Stimulated activated CD4-positive, alpha-beta T cell treated with anti-CD3 and anti-CD28 coated beads, Interleukin-12 subunit alpha, Interleukin-12 subunit beta, amount 100 ng/mL, for 24 hours (primary cell): ENCODE results near the gene L1TD1.
"Not testable (repeated sequence)": the region's sequence is repeated elsewhere in the genome, so short reads cannot be mapped to it uniquely, and the experiment has no call there.

ENCODE experiments used
- DNase-seq, 2 experiments: peaks; one replicate each; pipeline ENCODE4 v3.0.0-alpha.2; 2020; ENCODE audit warnings: low read depth in 2 of 2

L1TD1 gene

DNA sequence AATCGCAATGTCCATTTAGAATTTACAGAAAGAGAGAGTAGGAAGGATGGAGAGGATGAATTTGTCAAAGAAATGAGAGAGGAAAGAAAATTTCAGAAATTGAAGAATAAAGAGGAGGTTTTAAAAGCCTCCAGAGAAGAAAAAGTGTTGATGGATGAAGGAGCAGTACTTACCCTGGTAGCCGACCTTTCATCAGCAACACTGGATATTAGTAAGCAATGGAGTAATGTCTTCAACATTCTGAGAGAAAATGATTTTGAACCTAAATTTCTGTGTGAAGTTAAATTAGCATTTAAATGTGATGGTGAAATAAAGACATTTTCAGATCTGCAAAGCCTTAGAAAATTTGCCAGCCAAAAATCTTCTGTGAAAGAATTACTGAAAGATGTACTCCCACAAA, 12.5 kb downstream of the L1TD1 start:
- DNase-seq, result no peak

DNA sequence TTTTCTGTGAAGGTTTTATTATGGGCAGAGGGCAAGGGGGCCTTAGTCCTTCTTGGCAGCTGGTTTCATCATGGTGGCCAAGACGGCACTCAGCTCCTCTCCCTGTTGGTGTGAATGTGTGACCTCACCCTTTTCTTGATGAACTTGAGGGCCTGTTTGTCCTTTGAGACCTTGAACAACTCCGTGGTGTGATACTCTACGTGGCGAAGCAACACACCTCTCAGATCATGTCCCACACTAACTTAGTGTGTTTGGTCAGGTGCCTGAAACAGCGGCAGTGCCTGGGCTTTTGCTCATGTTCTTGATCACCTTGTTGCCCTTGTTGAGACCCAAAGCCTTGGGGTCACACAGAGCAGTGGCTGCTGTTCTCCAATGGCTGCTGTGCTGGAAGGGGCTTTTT, 13.4 kb downstream of the L1TD1 start:
- no peak for DNase-seq

DNA sequence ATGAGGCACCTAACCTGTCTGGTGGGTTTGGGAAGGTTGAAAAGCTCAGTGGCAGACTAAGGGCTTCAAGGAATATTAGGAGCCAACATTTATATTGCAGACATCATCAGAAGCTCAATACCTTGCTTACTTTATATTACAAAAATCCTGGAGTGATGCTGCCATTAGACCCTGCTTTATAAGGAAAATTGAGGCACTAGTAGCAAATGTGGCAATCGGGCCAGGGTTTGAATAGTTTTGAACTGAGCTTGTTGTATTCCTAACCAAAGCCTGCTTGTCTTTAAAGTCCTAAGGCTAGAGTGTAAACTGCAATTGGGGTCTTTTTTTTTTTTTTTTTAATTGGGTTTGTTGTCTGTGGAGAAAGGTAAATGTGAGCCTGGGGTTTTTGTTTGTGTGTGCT, 14.3 kb downstream of the L1TD1 start:
- no peak for DNase-seq

DNA sequence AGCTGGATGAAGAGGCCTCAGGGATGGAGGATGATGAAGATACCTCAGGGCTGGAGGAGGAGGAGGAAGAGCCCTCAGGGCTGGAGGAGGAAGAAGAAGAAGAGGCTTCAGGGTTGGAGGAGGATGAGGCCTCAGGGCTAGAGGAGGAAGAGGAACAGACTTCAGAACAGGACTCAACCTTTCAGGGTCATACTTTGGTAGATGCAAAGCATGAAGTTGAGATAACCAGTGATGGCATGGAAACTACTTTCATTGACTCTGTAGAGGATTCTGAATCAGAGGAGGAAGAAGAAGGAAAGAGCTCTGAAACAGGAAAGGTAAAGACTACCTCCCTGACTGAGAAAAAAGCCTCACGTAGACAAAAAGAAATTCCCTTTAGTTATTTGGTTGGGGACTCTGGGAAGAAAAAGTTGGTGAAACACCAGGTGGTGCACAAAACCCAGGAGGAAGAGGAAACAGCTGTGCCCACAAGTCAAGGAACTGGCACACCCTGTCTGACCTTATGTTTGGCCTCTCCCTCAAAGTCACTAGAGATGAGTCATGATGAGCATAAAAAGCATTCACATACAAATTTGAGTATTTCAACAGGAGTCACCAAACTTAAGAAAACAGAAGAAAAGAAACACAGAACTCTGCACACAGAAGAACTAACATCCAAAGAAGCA, 15.4 kb downstream of the L1TD1 start:
- no peak for DNase-seq

DNA sequence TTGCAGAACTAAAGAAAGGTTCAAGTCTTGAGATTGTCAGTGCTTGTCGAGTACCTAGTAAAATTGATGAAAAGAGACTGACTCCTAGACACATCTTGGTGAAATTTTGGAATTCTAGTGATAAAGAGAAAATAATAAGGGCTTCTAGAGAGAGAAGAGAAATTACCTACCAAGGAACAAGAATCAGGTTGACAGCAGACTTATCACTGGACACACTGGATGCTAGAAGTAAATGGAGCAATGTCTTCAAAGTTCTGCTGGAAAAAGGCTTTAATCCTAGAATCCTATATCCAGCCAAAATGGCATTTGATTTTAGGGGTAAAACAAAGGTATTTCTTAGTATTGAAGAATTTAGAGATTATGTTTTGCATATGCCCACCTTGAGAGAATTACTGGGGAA, 16.3 kb downstream of the L1TD1 start:
- no peak for DNase-seq

DNA sequence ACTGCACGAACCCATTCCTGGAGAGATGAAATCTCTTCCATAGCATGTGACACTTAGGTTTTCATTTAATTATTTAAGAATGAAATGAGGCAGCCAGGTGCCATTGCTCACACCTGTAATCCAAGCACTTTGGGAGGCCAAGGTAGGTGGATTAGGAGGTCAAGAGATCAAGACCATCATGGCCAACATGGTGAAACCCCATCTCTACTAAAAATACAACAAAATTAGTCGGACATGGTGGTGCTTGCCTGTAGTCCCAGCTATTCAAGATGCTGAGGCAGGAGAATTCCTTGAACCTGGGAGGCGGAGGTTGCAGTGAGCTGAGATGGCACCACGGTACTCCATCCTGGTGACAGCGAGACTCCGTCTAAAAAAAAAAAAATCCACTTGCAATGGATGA, 17.8 kb downstream of the L1TD1 start:
- no peak for DNase-seq

DNA sequence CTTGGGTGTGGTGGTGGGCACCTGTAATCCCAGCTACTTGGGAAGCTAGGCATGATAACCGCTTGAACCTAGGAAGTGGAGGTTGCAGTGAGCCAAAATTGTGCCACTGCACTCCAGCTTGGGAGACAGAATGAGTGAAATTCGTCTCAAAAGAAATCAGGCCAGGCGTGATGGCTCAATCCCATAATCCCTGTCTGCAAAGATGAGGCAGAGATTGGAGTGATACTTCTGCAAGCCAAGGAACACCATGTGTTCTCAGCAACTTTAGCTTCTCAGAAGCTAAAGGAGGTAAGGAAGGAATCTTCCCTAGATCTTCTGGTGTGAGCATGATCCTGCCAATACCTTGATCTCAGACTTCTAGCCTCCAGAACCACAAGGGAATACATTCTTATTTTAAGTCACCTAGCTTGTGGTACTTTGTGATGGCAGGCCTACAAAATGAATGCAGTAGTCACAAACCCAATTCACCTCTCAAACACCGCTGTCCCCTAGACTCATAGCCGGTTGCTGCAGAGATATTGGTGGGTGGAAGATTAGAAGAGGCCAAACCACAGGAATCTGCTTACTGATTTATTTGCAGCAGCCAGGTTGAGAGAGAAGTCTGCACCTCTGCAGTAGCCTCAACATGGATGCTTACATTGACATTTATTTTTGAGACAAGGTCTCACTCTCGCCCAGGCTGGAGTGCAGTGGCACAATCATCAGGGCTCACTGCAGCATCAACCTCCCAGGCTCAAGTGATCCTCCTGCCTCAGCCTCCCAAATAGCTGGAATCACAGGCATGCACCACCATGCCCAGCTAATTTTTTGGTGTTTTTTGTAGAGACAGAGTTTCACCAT, 18.6 kb downstream of the L1TD1 start:
- DNase-seq, result no peak

DNA sequence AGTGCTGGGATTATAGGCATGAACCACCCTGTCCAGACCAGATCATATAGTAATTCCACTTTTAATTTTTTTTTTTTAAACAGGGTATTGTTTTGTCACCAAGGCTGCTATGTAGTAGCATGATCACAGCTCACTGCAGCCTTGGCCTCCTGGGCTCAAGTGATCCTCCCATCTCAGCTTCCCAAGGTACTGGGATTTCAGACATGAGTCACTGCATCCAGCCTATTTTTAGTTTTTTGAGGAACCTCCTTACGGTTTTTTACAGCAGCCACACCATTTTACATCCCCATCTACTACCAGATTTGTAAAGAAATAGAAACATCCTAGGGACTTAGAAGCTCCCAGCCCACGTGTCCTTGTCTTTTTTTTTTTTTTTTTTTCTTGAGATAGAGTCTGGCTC, 24.0 kb downstream of the L1TD1 start:
- DNase-seq, result no peak

DNA sequence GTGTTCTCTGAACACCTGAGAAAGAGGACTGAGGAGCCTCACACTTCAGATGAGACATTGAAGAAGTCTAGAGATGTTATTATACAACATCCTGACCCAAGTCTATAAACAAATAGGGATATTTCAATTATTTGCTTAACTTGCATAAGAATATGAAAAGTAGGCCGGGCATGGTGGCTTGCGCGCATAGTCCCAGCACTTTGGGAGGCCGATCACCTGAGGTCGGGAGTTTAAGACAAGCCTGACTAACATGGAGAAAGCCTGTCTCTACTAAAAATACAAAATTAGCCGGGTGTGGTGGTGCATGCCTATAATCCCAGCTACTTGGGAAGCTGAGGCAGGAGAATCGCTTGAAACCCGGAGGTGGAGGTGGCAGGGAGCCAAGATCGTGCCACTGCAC, 25.8 kb downstream of the L1TD1 start:
- DNase-seq, result not testable (repeated sequence)

DNA sequence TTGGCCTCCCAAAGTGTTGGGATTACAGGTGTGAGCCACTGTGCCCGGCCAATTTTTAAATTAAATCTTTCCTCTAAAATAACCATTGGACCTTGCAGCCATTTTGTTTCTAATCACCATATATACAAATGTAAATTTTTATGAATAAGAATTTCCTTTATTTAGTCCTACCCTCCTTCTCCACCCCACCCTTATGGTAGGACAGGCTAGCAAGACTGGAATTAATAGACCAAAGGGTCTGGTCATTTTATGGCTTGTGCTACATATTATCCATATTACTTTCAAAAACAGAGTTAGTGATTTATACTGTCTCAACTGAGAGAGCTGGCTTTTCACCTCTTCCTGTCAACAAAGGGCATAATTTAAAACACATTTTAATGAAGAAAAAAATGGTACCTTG, 26.5 kb downstream of the L1TD1 start:
- DNase-seq, result no peak

DNA sequence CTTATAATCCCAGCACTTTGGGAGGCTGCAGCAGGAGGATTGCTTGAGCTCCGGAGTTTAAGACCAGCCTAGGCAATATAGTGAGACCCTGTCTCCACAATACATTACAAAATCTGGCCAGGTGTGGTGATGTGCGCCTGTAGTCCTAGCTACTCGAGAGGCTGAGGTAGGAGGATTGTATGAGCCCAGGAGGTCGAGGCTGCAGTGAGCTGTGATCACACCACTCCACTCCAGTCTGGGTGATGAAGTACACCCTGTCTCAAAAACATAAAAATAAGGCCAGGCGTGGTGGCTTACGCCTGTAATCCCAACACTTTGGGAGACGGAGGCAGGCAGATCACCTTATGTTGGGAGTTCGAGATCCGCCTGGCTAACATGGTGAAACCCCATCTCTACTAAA, 27.7 kb downstream of the L1TD1 start:
- DNase-seq, result no peak

DNA sequence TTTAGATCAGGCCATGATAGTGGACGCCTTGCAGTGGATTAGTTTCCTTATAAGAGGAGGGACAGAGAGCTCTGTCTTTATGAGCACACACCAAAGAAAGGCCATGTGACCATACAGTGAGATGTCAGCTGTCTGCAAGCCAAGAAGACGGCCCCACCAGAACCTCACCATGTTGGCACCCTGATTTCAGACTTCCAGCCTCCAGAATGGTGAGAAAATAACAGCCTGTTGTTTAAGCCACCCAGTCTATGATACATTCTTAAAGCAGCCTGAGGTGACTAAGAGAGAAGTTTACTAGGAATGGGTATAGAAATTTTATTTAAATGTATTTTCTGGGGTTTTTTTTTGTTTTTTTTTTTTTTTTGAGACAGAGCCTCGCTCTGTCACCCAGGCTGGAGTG, 29.5 kb downstream of the L1TD1 start:
- no peak for DNase-seq

DNA sequence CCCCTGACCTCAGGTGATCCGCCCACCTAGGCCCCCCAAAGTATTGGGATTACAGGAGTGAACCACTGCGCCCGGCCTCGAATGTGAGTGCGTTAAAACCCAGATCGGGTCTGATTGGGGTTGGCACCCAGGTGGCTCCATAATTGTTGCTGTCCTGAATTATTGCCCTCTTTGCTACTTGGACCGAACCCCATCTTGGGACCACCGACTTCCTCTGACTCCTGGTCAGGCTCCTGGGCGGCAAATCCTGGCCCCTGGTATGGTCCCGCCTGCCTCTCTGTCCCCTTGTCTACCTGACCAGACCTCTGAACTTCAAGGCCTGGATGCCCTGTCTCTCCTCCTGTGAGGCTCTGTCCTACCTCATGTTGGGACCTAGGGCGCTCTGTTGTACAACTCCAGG, 32.8 kb downstream of the L1TD1 start:
- no peak for DNase-seq

DNA sequence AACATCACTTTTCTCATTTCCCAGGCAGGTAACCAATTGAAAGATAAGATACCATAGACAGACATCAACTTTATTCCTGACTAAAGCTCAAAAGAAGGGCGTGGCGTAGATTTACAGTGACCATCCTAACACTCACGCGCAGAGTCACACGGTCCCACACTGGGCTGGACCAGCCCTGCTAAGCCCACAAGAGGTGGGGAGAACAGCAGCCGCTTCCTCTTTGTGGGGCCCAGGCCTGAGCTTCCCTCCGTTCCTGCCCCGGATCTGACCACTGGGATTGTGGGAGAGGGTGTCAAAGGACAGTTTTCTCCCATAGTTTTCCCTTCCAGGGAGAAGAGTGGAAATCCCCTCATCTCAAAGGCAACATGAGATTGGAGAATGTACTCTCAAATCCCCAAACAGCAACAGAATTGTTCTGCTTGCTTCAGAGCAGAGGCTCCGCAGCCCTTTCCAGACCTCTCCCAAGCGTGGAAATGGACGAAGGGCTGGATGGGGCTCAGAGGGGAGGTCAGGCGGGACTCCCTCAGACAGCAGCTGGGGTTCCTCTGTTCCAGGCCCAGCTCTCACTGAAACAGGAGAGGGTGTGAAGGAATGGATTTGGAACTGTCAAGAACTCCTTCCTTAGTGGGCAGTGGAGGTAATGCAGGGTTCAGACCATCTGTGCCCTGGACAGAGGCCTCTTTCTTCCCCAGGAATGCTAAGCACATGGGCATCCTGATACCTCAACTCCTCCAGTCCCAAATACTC, 33.7 kb downstream of the L1TD1 start:
- DNase-seq, result no peak

DNA sequence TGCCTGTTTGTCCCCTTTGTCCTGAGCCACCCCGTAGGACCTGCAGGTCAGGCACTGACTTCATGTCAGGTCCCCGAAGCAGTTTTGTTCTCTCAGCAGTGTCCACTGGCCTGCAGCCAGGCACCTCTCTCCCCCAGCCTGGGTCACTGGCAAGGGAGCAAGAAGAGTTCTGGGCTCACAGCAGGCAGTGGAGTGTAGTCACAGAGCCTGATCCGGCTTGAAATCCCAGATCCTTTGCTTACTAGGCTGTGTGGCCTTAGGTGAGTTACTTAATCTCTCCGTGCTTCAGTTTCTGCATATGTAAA, 34.2 kb downstream of the L1TD1 start:
- DNase-seq, result no peak

DNA sequence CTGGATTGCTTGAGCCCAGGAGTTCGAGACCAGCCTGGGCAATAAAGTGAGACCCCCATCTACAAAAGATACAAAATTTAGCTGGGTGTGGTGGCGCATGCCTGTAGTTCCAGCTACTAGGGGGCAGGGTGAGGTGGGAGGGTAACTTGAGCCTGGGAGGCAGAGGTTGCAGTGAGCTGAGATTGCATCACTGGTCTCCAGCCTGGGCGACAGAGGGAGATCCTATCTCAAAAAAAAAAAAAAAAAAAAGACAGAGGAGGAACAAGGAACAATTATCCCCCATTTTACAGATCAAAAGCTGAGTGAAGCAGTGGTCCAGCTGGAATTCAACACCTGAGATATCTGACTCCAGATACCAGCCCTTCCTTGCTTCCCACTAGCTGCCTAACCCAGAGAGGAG, 34.8 kb downstream of the L1TD1 start:
- no peak for DNase-seq

DNA sequence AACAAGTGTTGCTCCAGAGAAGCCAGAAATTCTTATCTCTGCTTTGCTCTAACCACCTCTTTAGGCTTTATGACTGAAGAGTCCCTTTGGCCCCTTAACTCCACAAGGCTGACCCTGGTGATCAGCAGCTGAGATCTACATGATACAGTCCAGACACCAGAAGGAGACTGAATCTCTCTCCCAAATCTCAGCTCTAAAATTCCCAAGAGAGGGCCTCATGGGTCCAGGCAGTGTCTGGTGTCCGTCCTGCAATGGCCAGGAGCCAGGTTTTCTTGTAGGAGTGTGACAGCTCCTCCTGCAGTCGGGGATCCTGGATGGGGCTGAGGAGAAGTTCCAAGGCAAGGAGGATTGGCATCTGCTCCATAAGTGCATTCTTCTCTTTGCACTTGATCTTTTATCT, 35.3 kb downstream of the L1TD1 start:
- no peak for DNase-seq

DNA sequence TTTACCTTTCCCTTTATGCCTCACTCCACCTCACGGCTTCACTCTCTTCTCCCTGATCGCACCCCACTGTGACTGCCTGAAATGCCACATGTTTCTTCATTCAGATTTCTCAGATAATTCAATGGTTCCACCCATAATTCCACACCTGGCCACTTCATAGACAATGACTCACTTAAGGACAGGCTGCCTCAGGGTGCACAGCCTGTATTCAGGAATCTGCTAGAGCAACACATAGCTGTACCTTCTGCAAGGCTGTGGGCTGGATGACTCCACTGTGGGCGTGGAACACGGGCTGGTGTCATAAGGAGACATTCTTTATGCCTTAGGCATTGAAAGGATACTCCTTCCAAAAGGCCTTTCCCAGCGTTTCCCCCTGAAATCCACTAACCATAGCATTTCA, 36.1 kb downstream of the L1TD1 start:
- DNase-seq, result no peak

DNA sequence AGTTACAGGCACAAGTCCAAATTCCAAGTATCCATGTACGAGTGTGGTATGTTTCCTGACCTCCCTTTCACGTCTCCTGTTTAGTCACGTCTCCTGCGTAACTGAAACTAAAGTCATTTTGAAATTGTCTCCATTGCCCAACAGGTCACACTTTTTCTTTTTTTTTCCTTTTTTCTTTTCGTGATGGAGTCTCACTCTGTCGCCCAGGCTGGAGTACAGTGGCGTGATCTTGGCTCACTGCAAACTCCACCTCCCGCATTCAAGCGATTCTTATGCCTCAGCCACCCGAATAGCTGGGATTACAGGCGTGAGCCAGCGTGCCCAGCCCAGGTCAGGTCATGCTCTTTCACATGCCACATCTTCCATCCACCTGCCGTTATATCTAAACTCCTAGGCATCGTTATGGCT, 38.2 kb downstream of the L1TD1 start:
- no peak for DNase-seq

DNA sequence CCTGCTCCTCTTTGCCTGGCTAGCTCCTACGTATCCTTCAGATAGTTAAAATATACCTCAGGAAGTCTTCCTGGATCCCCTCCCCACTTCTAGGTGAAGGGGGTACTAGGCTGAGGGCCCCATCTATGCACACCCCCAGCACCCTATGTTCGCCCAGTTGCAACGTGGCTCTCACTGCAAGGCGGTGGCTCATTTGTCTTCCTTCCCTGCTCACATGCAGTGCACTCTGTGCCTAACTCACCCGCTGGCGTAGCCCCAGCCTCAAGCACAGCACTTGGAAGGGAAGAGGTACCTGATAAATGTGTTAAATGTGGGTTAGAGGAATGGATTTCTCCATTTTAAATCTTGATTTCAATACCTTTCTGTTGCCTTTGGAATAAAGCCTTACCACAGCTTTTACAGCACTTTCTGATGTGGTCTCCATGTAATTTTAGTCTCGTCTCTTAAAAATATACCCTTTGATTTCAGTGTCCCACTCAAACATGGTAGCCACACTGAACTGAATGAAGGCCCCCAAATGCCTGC, 39.3 kb downstream of the L1TD1 start:
- DNase-seq, result no peak

DNA sequence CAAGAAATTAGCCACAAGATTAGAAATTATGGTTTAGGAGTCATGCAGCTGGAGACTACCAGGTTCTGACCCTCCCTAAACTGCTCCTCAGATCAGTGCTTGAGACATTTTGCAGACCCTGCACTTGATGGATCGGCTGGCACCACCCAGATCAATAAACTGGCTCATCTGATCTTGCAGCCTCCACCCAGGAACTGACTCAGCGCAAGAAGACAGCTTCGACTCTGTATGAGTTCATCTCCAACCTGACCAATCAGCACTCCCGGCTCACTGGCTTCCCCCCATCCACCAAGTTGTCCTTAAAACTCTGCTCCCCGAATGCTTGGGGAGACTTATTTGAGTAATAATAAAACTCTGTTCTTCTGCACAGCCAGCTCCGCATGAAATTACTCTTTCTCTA, 40.0 kb downstream of the L1TD1 start:
- no peak for DNase-seq

DNA sequence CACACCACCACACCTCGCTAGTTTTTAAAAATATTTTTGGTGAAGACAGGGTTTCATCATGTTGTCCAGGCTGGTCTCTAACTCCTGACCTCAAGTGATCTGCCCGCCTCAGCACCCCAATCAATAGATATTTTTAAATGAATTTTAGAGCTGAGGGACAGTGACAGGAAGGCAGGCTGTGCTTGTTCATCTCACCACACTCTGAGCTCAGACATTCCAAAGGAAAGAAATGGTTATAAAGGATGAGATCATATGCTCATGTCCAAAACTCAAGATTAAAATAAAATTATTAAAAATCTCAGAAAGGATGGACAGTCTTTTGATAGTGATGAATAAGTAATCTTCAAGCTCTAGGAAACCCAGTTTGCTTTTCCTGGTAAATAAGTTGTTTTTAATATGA, 40.9 kb downstream of the L1TD1 start:
- no peak for DNase-seq

DNA sequence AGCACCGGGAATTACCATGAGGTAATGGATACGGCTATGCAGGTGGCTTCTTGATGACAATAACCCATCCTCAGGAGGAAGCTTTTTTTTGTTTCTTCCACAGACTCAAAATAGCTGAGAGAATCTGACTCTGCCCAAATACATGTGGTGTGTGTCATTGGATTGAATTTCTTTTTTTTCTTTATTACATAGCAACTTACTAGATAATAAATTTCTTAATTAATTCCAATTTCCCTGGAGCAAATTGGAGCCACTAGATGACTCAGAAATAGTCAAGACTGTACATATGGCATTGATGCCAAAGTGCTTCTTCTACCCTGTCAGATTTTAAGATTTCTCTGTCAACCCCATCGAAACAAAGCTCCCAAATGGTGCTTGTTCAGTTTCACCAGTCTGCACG, 42.7 kb downstream of the L1TD1 start:
- no peak for DNase-seq
